ENCODE data around the gene TREML2. TPM values are rescaled to one million over a fixed set of nuclear protein-coding genes. Genes with fewer than 3 reads are reported as not detected.

TREML2 gene
- total RNA-seq, 1 donor from 2014 or later: 1.0 TPM

DNA sequence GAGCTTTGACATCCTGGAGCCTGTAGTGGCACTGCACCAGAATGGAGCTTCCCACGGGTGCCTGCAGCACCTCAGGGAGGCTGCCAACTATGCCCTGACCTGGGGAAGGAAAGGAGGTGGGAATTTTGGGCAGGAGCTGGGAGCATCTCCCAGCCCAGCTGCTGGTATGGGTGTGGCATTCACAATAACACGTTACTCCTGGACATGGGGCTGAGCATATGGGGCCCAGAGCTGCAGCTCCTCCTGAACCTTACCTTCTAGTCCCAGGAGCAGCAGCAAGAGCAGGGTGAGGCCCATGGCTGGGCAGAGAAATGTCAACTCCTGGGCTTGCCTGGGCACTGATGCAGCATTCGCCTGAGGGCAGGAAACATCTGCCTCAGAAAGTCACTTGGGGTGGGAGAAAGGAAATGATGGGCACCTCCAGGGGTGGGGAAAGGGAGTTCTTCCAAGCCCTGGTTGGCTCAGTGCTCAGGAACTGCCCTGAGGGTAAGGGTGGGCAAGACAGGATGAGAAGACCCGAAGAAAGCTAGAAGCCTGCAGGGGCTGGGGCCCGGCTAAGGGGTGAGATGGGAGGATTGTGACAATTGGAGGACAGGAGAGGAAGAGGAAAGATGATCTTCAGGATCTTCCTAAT lies 46.8 kb downstream of the TREML2 start, which contains the start of gene TREML1:
TSS of gene TREML1 (minus strand) at position 356 of the 634 bp plus-strand sequence. CDS start at position 297, 59 bp downstream.
- no peak for DNase-seq (ENCODE audit: low spot score)

DNA sequence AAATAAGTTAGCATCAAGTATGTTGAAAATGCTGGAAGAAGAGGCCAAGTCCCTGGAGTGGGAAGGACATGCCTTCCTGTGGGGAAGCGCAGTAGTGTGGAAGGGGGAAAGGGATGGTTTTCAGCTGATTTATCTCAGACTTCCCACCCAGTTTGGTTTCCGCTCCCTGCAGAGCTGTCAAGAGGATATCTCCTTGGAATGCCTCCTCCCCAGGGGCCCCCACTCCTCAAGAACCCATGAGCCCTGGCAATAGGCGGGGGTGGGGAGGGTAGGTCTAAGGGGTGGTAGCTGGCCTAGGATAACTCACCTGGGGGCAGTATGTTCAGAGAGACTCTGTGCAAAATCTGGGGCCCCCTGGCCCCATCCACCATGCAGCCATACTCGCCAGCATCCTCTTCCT lies 47.5 kb downstream of the TREML2 start:
- no peak for DNase-seq (ENCODE audit: low spot score)

DNA sequence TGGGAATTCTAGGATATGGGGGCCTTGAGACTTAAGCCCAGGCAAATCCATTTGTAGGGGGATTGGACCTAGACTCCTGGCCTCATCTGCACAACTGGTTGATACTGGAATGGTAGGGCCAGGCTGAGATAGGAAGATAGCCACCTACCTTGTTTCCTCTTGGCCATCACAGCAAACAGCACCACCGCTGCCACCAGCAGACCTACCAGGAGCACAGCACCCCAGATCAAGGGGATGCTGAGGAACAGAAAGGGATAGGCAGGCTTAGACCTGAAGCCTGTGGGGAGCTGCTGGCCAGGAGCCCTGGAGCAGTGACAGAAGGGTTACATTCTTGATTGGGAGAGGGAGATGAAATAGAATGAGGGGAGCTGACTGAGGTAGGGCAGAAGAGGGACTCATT lies 50.3 kb downstream of the TREML2 start:
- DNase-seq (ENCODE audit: low spot score): no peak

DNA sequence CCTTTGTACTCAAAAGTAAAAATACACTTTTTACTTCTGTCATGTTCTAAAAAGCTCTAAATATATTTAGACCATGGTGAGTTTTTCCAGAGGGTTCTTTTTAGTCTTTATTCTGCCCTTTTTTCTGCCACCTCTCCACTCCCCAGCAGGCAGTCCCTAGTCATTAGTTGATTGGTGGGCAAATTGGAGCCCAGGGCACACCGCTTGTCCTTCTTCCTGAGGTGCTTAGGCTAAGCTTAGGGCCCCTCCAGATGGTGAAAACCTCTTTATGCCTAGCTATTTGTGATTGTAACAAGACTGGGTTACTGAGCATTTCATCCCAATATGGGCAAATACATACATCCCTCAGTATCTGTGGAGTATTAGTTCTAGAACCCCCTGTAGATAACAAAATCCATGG lies 53.0 kb downstream of the TREML2 start:
- no peak for DNase-seq (ENCODE audit: low spot score)

Other genes starting within 250 kb of the TREML2 start
- 0.48 TPM for gene UNC5CL, start 161.9 kb downstream of the TREML2 start, total RNA-seq
- not detected for gene TSPO2, start 158.7 kb downstream of the TREML2 start, total RNA-seq
- not detected for gene APOBEC2, start 147.9 kb downstream of the TREML2 start, total RNA-seq
- 12.2 TPM for gene OARD1, start 128.8 kb downstream of the TREML2 start, total RNA-seq
- gene NFYA, start 128.2 kb downstream of the TREML2 start, total RNA-seq: 17.5 TPM
- gene TREML1, start 46.8 kb downstream of the TREML2 start, total RNA-seq: 0.55 TPM
- gene TREM2, start 38.0 kb downstream of the TREML2 start, total RNA-seq: 11.0 TPM
- 0.67 TPM for gene TREML4, start 27.2 kb upstream of the TREML2 start, total RNA-seq
- gene TREM1, start 85.5 kb upstream of the TREML2 start, total RNA-seq: 20.6 TPM
- not detected for gene NCR2, start 134.5 kb upstream of the TREML2 start, total RNA-seq

Data from mesenteric fat pad (tissue), 1 donor.